MM.1S (cell line): ENCODE measurements around the gene DNAJC5.

ENCODE experiments used
- CTCF ChIP-seq: fragments of 300-600 bp; sonication (generic); IDR thresholded peaks from 2 replicates; pipeline ENCODE4 v1.5.1; 2016; ENCODE audit warnings: antibody characterized with exemption, low read length, mixed read lengths
- EZH2 ChIP-seq: fragments of 300-600 bp; sonication (generic); optimal IDR thresholded peaks from 2 replicates; pipeline ENCODE3; 2017; ENCODE audit warnings: low read depth, mild to moderate bottlenecking, antibody characterized with exemption, low read length, mixed read lengths
- EZH2phosphoT487 ChIP-seq: fragments of 300-600 bp; sonication (generic); IDR thresholded peaks from 2 replicates; pipeline ENCODE4 v1.6.1; 2018; ENCODE audit warnings: antibody characterized with exemption, low read length

GRCh38 chr20:63942250-63942951, 47.5 kb downstream of the DNAJC5 start:
- TF ChIP-seq CTCF, result no peak
- no peak for TF ChIP-seq EZH2phosphoT487
- no peak for TF ChIP-seq EZH2
